Mucosa of stomach (tissue), 1 donor: ENCODE data around the gene MPZL2.

Source experiments
- H3K27me3 ChIP-seq: one replicate; pipeline ENCODE4 v1.7.0; 2013; ENCODE audit warnings: mild to moderate bottlenecking, low read length; ENCODE audit not compliant: control insufficient read depth, insufficient read depth
- H3K36me3 ChIP-seq: one replicate; pipeline ENCODE4 v1.7.0; 2013; ENCODE audit warnings: low read length; ENCODE audit not compliant: control insufficient read depth, insufficient read depth
- H3K4me1 ChIP-seq: one replicate; pipeline ENCODE4 v1.7.0; 2013; ENCODE audit warnings: mild to moderate bottlenecking, low read length; ENCODE audit not compliant: control insufficient read depth, insufficient read depth
- H3K4me3 ChIP-seq: one replicate; pipeline ENCODE4 v1.7.0; 2013; ENCODE audit warnings: low read length
- H3K9ac ChIP-seq: one replicate; pipeline ENCODE4 v1.7.0; 2013; ENCODE audit warnings: mild to moderate bottlenecking, low read length, moderate library complexity
- H3K9me3 ChIP-seq: one replicate; pipeline ENCODE4 v1.7.0; 2013; ENCODE audit warnings: mild to moderate bottlenecking, low read length, moderate library complexity; ENCODE audit not compliant: control insufficient read depth
- donor health status: Pancreatic carcinoma.

Gene MPZL2

GRCh38 chr11:118224511-118225188, 39.4 kb downstream of the MPZL2 start, which contains the start of gene JAML:
Gene JAML (minus strand): TSS chr11:118225011. CDS start chr11:118214866, 10,145 bp downstream.
- peak within 1 kb of the TSS; percentile 17 for H3K4me3 ChIP-seq
- H3K9me3 ChIP-seq, result no peaks in the 10 kb centered on the region
- H3K36me3 ChIP-seq, result no peaks in the 10 kb centered on the region
- no peaks in the 10 kb centered on the region for H3K27me3 ChIP-seq
- H3K4me1 ChIP-seq, result no peaks in the 10 kb centered on the region
- H3K9ac ChIP-seq, result peak within 1 kb of the TSS; percentile 15

GRCh38 chr11:118223992-118224391, 40.1 kb downstream of the MPZL2 start:
- no peaks in the 10 kb centered on the region for H3K36me3 ChIP-seq
- H3K27me3 ChIP-seq, result no peaks in the 10 kb centered on the region
- peak overlapping the region; percentile 17 for H3K4me3 ChIP-seq
- peak overlapping the region; percentile 15 for H3K9ac ChIP-seq
- H3K4me1 ChIP-seq, result no peaks in the 10 kb centered on the region
- H3K9me3 ChIP-seq, result no peaks in the 10 kb centered on the region

- H3K4me3 ChIP-seq, result peak overlapping the region; percentile 17
- no peaks in the 10 kb centered on the region for H3K27me3 ChIP-seq
- H3K4me1 ChIP-seq, result no peaks in the 10 kb centered on the region
- no peaks in the 10 kb centered on the region for H3K36me3 ChIP-seq
- peak overlapping the region; percentile 15 for H3K9ac ChIP-seq
- no peaks in the 10 kb centered on the region for H3K9me3 ChIP-seq
Measured at GRCh38 chr11:118223570-118223969, 40.5 kb downstream of the MPZL2 start.

- H3K4me1 ChIP-seq, result no peaks in the 10 kb centered on the region
- H3K9me3 ChIP-seq, result no peaks in the 10 kb centered on the region
- H3K36me3 ChIP-seq, result no peaks in the 10 kb centered on the region
- H3K4me3 ChIP-seq, result no peak overlapping the region
- no peak overlapping the region for H3K9ac ChIP-seq
- H3K27me3 ChIP-seq, result no peaks in the 10 kb centered on the region
Measured at GRCh38 chr11:118222437-118222836, 41.7 kb downstream of the MPZL2 start.

GRCh38 chr11:118221419-118221818, 42.7 kb downstream of the MPZL2 start:
- no peak overlapping the region for H3K9ac ChIP-seq
- no peaks in the 10 kb centered on the region for H3K4me1 ChIP-seq
- no peaks in the 10 kb centered on the region for H3K9me3 ChIP-seq
- no peak overlapping the region for H3K4me3 ChIP-seq
- no peaks in the 10 kb centered on the region for H3K36me3 ChIP-seq
- no peaks in the 10 kb centered on the region for H3K27me3 ChIP-seq

- Histone ChIP-seq H3K36me3 (no peaks in the 10 kb centered on the region), H3K27me3 (no peaks in the 10 kb centered on the region), H3K9me3 (no peaks in the 10 kb centered on the region), H3K4me1 (peaks cover 6% of the 10 kb centered on the region), H3K9ac (no peak overlapping the region), H3K4me3 (no peak overlapping the region)
Measured at GRCh38 chr11:118219732-118220131, 44.4 kb downstream of the MPZL2 start.

GRCh38 chr11:118219244-118219643, 44.9 kb downstream of the MPZL2 start:
- H3K9ac ChIP-seq, result no peak overlapping the region
- no peaks in the 10 kb centered on the region for H3K36me3 ChIP-seq
- H3K27me3 ChIP-seq, result no peaks in the 10 kb centered on the region
- H3K9me3 ChIP-seq, result no peaks in the 10 kb centered on the region
- H3K4me3 ChIP-seq, result no peak overlapping the region
- peaks cover 10% of the 10 kb centered on the region for H3K4me1 ChIP-seq

- Histone ChIP-seq H3K27me3 (no peaks in the 10 kb centered on the region), H3K4me3 (no peak overlapping the region), H3K36me3 (no peaks in the 10 kb centered on the region), H3K9me3 (no peaks in the 10 kb centered on the region), H3K4me1 (peaks cover 26% of the 10 kb centered on the region), H3K9ac (no peak overlapping the region)
Measured at GRCh38 chr11:118217575-118217974, 46.5 kb downstream of the MPZL2 start.

GRCh38 chr11:118216621-118217481, 47.2 kb downstream of the MPZL2 start:
- Histone ChIP-seq H3K36me3 (no peaks in the 10 kb centered on the region), H3K27me3 (no peaks in the 10 kb centered on the region), H3K9ac (no peak overlapping the region), H3K9me3 (no peaks in the 10 kb centered on the region), H3K4me1 (peaks cover 33% of the 10 kb centered on the region), H3K4me3 (no peak overlapping the region)

- H3K4me3 ChIP-seq, result no peak overlapping the region
- H3K4me1 ChIP-seq, result peaks cover 40% of the 10 kb centered on the region
- no peaks in the 10 kb centered on the region for H3K27me3 ChIP-seq
- no peak overlapping the region for H3K9ac ChIP-seq
- no peaks in the 10 kb centered on the region for H3K9me3 ChIP-seq
- H3K36me3 ChIP-seq, result no peaks in the 10 kb centered on the region
Measured at GRCh38 chr11:118215765-118216164, 48.3 kb downstream of the MPZL2 start.

GRCh38 chr11:118215262-118215661, 48.8 kb downstream of the MPZL2 start:
- Histone ChIP-seq H3K27me3 (no peaks in the 10 kb centered on the region), H3K9ac (no peak overlapping the region), H3K36me3 (no peaks in the 10 kb centered on the region), H3K4me3 (no peak overlapping the region), H3K4me1 (peaks cover 40% of the 10 kb centered on the region), H3K9me3 (no peaks in the 10 kb centered on the region)

- no peaks in the 10 kb centered on the region for H3K36me3 ChIP-seq
- peaks cover 40% of the 10 kb centered on the region for H3K4me1 ChIP-seq
- no peak overlapping the region for H3K4me3 ChIP-seq
- H3K9me3 ChIP-seq, result no peaks in the 10 kb centered on the region
- no peaks in the 10 kb centered on the region for H3K27me3 ChIP-seq
- H3K9ac ChIP-seq, result no peak overlapping the region
Measured at GRCh38 chr11:118214210-118214914, 49.7 kb downstream of the MPZL2 start.
